ENCODE measurements around the gene DPYD. TPM values are rescaled to one million over a fixed set of nuclear protein-coding genes. Genes with fewer than 3 reads are reported as not detected.

DPYD gene
- polyA plus RNA-seq, 2 donors = 6.7 to 10.0 TPM

- 91 to 96% methylated on average over 4 of the region's 4 CpGs for WGBS, 2 donors
- peaks cover 0 to 4% of the 10 kb centered on the region in 2 donors for H3K36me3 ChIP-seq (ENCODE audit: control insufficient read depth in 2 of 2, insufficient read depth in 2 of 2, low read length in 1 of 2)
Observed at GRCh38 chr1:97135972-97136371, 784.9 kb downstream of the DPYD start.

GRCh38 chr1:97128426-97128825 lies 792.4 kb downstream of the DPYD start:
- H3K27ac ChIP-seq (ENCODE audit: low read depth in 2 of 2, low read length in 1 of 2) = no peak overlapping the region
- H3K4me3 ChIP-seq (ENCODE audit: low read depth in 1 of 2, low read length in 2 of 2) = no peak overlapping the region
- no peaks in the 10 kb centered on the region for H3K4me1 ChIP-seq (ENCODE audit: control insufficient read depth in 2 of 2, insufficient read depth in 2 of 2, low read length in 1 of 2)
- WGBS, 2 donors = 85 to 86% methylated on average over 3 of the region's 3 CpGs
- no peaks in the 10 kb centered on the region for H3K9me3 ChIP-seq (ENCODE audit: control insufficient read depth in 2 of 2, insufficient read depth in 1 of 2, low read depth in 1 of 2, low read length in 1 of 2)
- H3K36me3 ChIP-seq (ENCODE audit: control insufficient read depth in 2 of 2, insufficient read depth in 2 of 2, low read length in 1 of 2) = no peaks in the 10 kb centered on the region
- H3K27me3 ChIP-seq (ENCODE audit: control insufficient read depth in 1 of 2, insufficient read depth in 2 of 2, low read length in 2 of 2) = no peaks in the 10 kb centered on the region

More at GRCh38 chr1:97135972-97136371, 784.9 kb downstream of the DPYD start:
- Histone ChIP-seq H3K4me1 (ENCODE audit: control insufficient read depth in 2 of 2, insufficient read depth in 2 of 2, low read length in 1 of 2) (no peaks in the 10 kb centered on the region), H3K4me3 (ENCODE audit: low read depth in 1 of 2, low read length in 2 of 2) (no peak overlapping the region), H3K27me3 (ENCODE audit: control insufficient read depth in 1 of 2, insufficient read depth in 2 of 2, low read length in 2 of 2) (no peaks in the 10 kb centered on the region), H3K27ac (ENCODE audit: low read depth in 2 of 2, low read length in 1 of 2) (no peak overlapping the region), H3K9me3 (ENCODE audit: control insufficient read depth in 2 of 2, insufficient read depth in 1 of 2, low read depth in 1 of 2, low read length in 1 of 2) (no peaks in the 10 kb centered on the region)

- no peaks in the 10 kb centered on the region for H3K27me3 ChIP-seq (ENCODE audit: control insufficient read depth in 1 of 2, insufficient read depth in 2 of 2, low read length in 2 of 2)
- no peak overlapping the region for H3K27ac ChIP-seq (ENCODE audit: low read depth in 2 of 2, low read length in 1 of 2)
- WGBS, 2 donors = 86% methylated on average over 3 of the region's 3 CpGs
- H3K36me3 ChIP-seq (ENCODE audit: control insufficient read depth in 2 of 2, insufficient read depth in 2 of 2, low read length in 1 of 2) = no peaks in the 10 kb centered on the region
- no peaks in the 10 kb centered on the region for H3K4me1 ChIP-seq (ENCODE audit: control insufficient read depth in 2 of 2, insufficient read depth in 2 of 2, low read length in 1 of 2)
- H3K9me3 ChIP-seq (ENCODE audit: control insufficient read depth in 2 of 2, insufficient read depth in 1 of 2, low read depth in 1 of 2, low read length in 1 of 2) = no peaks in the 10 kb centered on the region
- H3K4me3 ChIP-seq (ENCODE audit: low read depth in 1 of 2, low read length in 2 of 2) = no peak overlapping the region
Observed at GRCh38 chr1:97123717-97124431, 797.0 kb downstream of the DPYD start.

- Histone ChIP-seq H3K27ac (ENCODE audit: low read depth in 2 of 2, low read length in 1 of 2) (no peak overlapping the region), H3K27me3 (ENCODE audit: control insufficient read depth in 1 of 2, insufficient read depth in 2 of 2, low read length in 2 of 2) (no peaks in the 10 kb centered on the region), H3K4me1 (ENCODE audit: control insufficient read depth in 2 of 2, insufficient read depth in 2 of 2, low read length in 1 of 2) (no peaks in the 10 kb centered on the region), H3K4me3 (ENCODE audit: low read depth in 1 of 2, low read length in 2 of 2) (no peak overlapping the region), H3K36me3 (ENCODE audit: control insufficient read depth in 2 of 2, insufficient read depth in 2 of 2, low read length in 1 of 2) (no peaks in the 10 kb centered on the region), H3K9me3 (ENCODE audit: control insufficient read depth in 2 of 2, insufficient read depth in 1 of 2, low read depth in 1 of 2, low read length in 1 of 2) (no peaks in the 10 kb centered on the region)
- 96 to 100% methylated on average over 1 of the region's 1 CpG for WGBS, 2 donors
Observed at GRCh38 chr1:97120806-97121205, 800.0 kb downstream of the DPYD start.

- Histone ChIP-seq H3K9me3 (ENCODE audit: control insufficient read depth in 2 of 2, insufficient read depth in 1 of 2, low read depth in 1 of 2, low read length in 1 of 2) (no peaks in the 10 kb centered on the region), H3K4me3 (ENCODE audit: low read depth in 1 of 2, low read length in 2 of 2) (no peak overlapping the region), H3K36me3 (ENCODE audit: control insufficient read depth in 2 of 2, insufficient read depth in 2 of 2, low read length in 1 of 2) (no peaks in the 10 kb centered on the region), H3K27me3 (ENCODE audit: control insufficient read depth in 1 of 2, insufficient read depth in 2 of 2, low read length in 2 of 2) (no peaks in the 10 kb centered on the region), H3K4me1 (ENCODE audit: control insufficient read depth in 2 of 2, insufficient read depth in 2 of 2, low read length in 1 of 2) (no peaks in the 10 kb centered on the region), H3K27ac (ENCODE audit: low read depth in 2 of 2, low read length in 1 of 2) (no peak overlapping the region)
- WGBS, 2 donors = 80 to 82% methylated on average over 8 of the region's 8 CpGs
Observed at GRCh38 chr1:97119260-97120158, 801.3 kb downstream of the DPYD start.

GRCh38 chr1:97114842-97115241 lies 806.0 kb downstream of the DPYD start:
- no peaks in the 10 kb centered on the region for H3K9me3 ChIP-seq (ENCODE audit: control insufficient read depth in 2 of 2, insufficient read depth in 1 of 2, low read depth in 1 of 2, low read length in 1 of 2)

GRCh38 chr1:97112442-97112841 lies 808.4 kb downstream of the DPYD start:
- H3K27ac ChIP-seq (ENCODE audit: low read depth in 2 of 2, low read length in 1 of 2) = no peak overlapping the region
- no peaks in the 10 kb centered on the region for H3K9me3 ChIP-seq (ENCODE audit: control insufficient read depth in 2 of 2, insufficient read depth in 1 of 2, low read depth in 1 of 2, low read length in 1 of 2)
- no peaks in the 10 kb centered on the region for H3K36me3 ChIP-seq (ENCODE audit: control insufficient read depth in 2 of 2, insufficient read depth in 2 of 2, low read length in 1 of 2)
- H3K4me1 ChIP-seq (ENCODE audit: control insufficient read depth in 2 of 2, insufficient read depth in 2 of 2, low read length in 1 of 2) = no peaks in the 10 kb centered on the region
- H3K4me3 ChIP-seq (ENCODE audit: low read depth in 1 of 2, low read length in 2 of 2) = no peak overlapping the region
- 79 to 83% methylated on average over 3 of the region's 3 CpGs for WGBS, 2 donors
- no peaks in the 10 kb centered on the region for H3K27me3 ChIP-seq (ENCODE audit: control insufficient read depth in 1 of 2, insufficient read depth in 2 of 2, low read length in 2 of 2)

More at GRCh38 chr1:97114842-97115241, 806.0 kb downstream of the DPYD start:
- no peak overlapping the region for H3K27ac ChIP-seq (ENCODE audit: low read depth in 2 of 2, low read length in 1 of 2)
- WGBS, 2 donors = 75 to 78% methylated on average over 2 of the region's 2 CpGs
- H3K4me1 ChIP-seq (ENCODE audit: control insufficient read depth in 2 of 2, insufficient read depth in 2 of 2, low read length in 1 of 2) = no peaks in the 10 kb centered on the region
- H3K36me3 ChIP-seq (ENCODE audit: control insufficient read depth in 2 of 2, insufficient read depth in 2 of 2, low read length in 1 of 2) = no peaks in the 10 kb centered on the region
- no peaks in the 10 kb centered on the region for H3K27me3 ChIP-seq (ENCODE audit: control insufficient read depth in 1 of 2, insufficient read depth in 2 of 2, low read length in 2 of 2)
- H3K4me3 ChIP-seq (ENCODE audit: low read depth in 1 of 2, low read length in 2 of 2) = no peak overlapping the region

- WGBS, 2 donors = 84 to 87% methylated on average over 1 of the region's 1 CpG
- Histone ChIP-seq H3K36me3 (ENCODE audit: control insufficient read depth in 2 of 2, insufficient read depth in 2 of 2, low read length in 1 of 2) (no peaks in the 10 kb centered on the region), H3K4me3 (ENCODE audit: low read depth in 1 of 2, low read length in 2 of 2) (no peak overlapping the region), H3K9me3 (ENCODE audit: control insufficient read depth in 2 of 2, insufficient read depth in 1 of 2, low read depth in 1 of 2, low read length in 1 of 2) (no peaks in the 10 kb centered on the region), H3K4me1 (ENCODE audit: control insufficient read depth in 2 of 2, insufficient read depth in 2 of 2, low read length in 1 of 2) (no peaks in the 10 kb centered on the region), H3K27me3 (ENCODE audit: control insufficient read depth in 1 of 2, insufficient read depth in 2 of 2, low read length in 2 of 2) (no peaks in the 10 kb centered on the region), H3K27ac (ENCODE audit: low read depth in 2 of 2, low read length in 1 of 2) (no peak overlapping the region)
Observed at GRCh38 chr1:97108179-97108578, 812.7 kb downstream of the DPYD start.

GRCh38 chr1:97105531-97105930 lies 815.3 kb downstream of the DPYD start:
- no peaks in the 10 kb centered on the region for H3K36me3 ChIP-seq (ENCODE audit: control insufficient read depth in 2 of 2, insufficient read depth in 2 of 2, low read length in 1 of 2)

More at GRCh38 chr1:97105531-97105930, 815.3 kb downstream of the DPYD start:
- Histone ChIP-seq H3K27ac (ENCODE audit: low read depth in 2 of 2, low read length in 1 of 2) (no peak overlapping the region), H3K27me3 (ENCODE audit: control insufficient read depth in 1 of 2, insufficient read depth in 2 of 2, low read length in 2 of 2) (no peaks in the 10 kb centered on the region), H3K4me1 (ENCODE audit: control insufficient read depth in 2 of 2, insufficient read depth in 2 of 2, low read length in 1 of 2) (no peaks in the 10 kb centered on the region), H3K9me3 (ENCODE audit: control insufficient read depth in 2 of 2, insufficient read depth in 1 of 2, low read depth in 1 of 2, low read length in 1 of 2) (no peaks in the 10 kb centered on the region), H3K4me3 (ENCODE audit: low read depth in 1 of 2, low read length in 2 of 2) (no peak overlapping the region)
- 68 to 77% methylated on average over 2 of the region's 2 CpGs for WGBS, 2 donors
